ENCODE data around the gene FOXP1. TPM values are rescaled to one million over a fixed set of nuclear protein-coding genes. Genes with fewer than 3 reads are reported as not detected.
A peak's percentile ranks its signal among the peaks of the same experiment; 100 is the strongest.

FOXP1 gene
- total and polyA plus RNA-seq, 2 donors from 2014 or later = 6.7 to 87.2 TPM

DNA sequence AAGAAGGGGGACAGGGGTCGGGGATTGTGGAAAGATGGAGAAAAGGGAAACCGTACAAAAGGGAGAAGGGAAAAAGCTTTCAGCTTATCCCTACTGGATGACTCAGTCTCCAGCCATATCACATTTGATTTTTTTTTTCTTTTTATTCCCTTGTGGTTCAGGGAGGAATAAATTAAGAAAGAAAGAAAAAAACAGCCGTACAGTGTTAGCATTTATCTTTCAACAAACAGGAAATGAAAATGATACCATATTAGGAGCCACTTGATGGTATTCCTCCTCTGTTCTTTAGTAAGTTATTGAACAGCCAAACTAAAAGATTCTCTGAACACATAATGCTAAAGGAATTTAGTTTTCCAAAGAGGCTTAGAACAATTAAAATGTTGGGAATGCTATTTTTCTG lies 594.4 kb downstream of the FOXP1 start:
- intact Hi-C loops (cut with DNase I) = no loop called here
- H3K36me3 ChIP-seq (ENCODE audit: control insufficient read depth in 2 of 3, insufficient read depth in 3 of 3, low read length in 3 of 3) = peaks cover 0 to 8% (median 8%) of the 10 kb centered on the region in 3 donors
- no peaks in the 10 kb centered on the region for H3K27me3 ChIP-seq (ENCODE audit: control insufficient read depth, insufficient read depth, low read length)
- H3K9ac ChIP-seq (ENCODE audit: low read length in 3 of 3) = no peak overlapping the region
- peaks cover 0 to 1% (median 0%) of the 10 kb centered on the region in 3 donors for H3K4me1 ChIP-seq (ENCODE audit: control insufficient read depth in 2 of 3, insufficient read depth in 2 of 3, low read depth in 1 of 3, low read length in 3 of 3)
- FAIRE-seq = peak; percentile 54
- no peak overlapping the region for H3K4me3 ChIP-seq (ENCODE audit: low read length in 3 of 3)
- no peaks in the 10 kb centered on the region for H3K9me3 ChIP-seq (ENCODE audit: control insufficient read depth in 2 of 3, insufficient read depth in 1 of 3, low read length in 3 of 3)
- DNase-seq = no peak
- TF ChIP-seq, protein P1, sequence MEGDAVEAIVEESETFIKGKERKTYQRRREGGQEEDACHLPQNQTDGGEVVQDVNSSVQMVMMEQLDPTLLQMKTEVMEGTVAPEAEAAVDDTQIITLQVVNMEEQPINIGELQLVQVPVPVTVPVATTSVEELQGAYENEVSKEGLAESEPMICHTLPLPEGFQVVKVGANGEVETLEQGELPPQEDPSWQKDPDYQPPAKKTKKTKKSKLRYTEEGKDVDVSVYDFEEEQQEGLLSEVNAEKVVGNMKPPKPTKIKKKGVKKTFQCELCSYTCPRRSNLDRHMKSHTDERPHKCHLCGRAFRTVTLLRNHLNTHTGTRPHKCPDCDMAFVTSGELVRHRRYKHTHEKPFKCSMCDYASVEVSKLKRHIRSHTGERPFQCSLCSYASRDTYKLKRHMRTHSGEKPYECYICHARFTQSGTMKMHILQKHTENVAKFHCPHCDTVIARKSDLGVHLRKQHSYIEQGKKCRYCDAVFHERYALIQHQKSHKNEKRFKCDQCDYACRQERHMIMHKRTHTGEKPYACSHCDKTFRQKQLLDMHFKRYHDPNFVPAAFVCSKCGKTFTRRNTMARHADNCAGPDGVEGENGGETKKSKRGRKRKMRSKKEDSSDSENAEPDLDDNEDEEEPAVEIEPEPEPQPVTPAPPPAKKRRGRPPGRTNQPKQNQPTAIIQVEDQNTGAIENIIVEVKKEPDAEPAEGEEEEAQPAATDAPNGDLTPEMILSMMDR (IDR thresholded peaks at IDR 0.05; ENCODE audit: borderline replicate concordance, extremely low read depth, insufficient read depth) = no peak
- no peak overlapping the region for H3K27ac ChIP-seq (ENCODE audit: low read depth in 2 of 2, low read length in 2 of 2)

DNA sequence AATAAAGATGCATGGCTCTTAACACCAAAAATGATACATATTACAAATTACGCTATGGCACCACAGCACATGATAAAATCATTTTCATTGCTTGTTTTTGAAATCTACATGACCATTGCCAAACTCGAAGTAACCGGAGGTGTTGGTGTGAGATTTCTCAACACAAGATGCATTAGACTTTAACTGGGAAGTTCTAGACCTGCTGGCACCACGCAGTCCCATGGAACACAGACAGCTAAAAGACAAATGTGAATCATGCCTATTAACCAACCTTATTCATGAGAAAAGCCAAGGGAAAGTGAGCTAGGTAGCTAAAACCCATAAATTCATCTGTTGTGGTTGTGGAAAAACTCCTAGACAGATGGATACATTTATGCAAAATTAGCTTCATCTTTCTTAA lies 595.4 kb downstream of the FOXP1 start:
- Histone ChIP-seq H3K4me3 (ENCODE audit: low read length in 3 of 3) (no peak overlapping the region), H3K4me1 (ENCODE audit: control insufficient read depth in 2 of 3, insufficient read depth in 2 of 3, low read depth in 1 of 3, low read length in 3 of 3) (peaks cover 0 to 8% (median 5%) of the 10 kb centered on the region in 3 donors), H3K9ac (ENCODE audit: low read length in 3 of 3) (no peak overlapping the region), H3K27me3 (ENCODE audit: control insufficient read depth, insufficient read depth, low read length) (no peaks in the 10 kb centered on the region), H3K27ac (ENCODE audit: low read depth in 2 of 2, low read length in 2 of 2) (no peak overlapping the region), H3K36me3 (ENCODE audit: control insufficient read depth in 2 of 3, insufficient read depth in 3 of 3, low read length in 3 of 3) (peaks cover 0 to 8% (median 8%) of the 10 kb centered on the region in 3 donors), H3K9me3 (ENCODE audit: control insufficient read depth in 2 of 3, insufficient read depth in 1 of 3, low read length in 3 of 3) (no peaks in the 10 kb centered on the region)
- TF ChIP-seq, protein P1 (IDR thresholded peaks at IDR 0.05; ENCODE audit: borderline replicate concordance, extremely low read depth, insufficient read depth) = no peak
- FAIRE-seq (no peak), DNase-seq (no peak)
- intact Hi-C loops (cut with DNase I) = no loop called here

DNA sequence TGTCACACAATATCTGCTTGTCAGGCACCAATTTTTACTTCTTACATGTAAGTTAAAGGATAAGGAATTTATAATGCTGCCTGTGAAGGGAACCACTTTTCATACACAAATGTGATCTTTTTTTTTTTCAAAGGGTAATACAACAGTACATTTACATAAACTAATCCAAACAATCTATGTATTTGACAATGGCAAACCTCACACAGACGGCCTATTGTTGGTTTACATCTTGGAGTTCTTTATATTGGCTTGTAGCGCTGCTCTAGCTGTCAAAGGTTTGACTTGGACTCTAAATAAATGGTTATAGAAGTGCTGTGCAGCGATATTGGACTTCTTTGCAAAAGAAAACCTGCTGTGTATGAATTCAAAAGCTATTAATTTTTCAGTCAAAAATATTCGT lies 598.0 kb downstream of the FOXP1 start:
- Histone ChIP-seq H3K36me3 (ENCODE audit: control insufficient read depth in 2 of 3, insufficient read depth in 3 of 3, low read length in 3 of 3) (peaks cover 0 to 8% (median 8%) of the 10 kb centered on the region in 3 donors), H3K27me3 (ENCODE audit: control insufficient read depth, insufficient read depth, low read length) (no peaks in the 10 kb centered on the region), H3K9me3 (ENCODE audit: control insufficient read depth in 2 of 3, insufficient read depth in 1 of 3, low read length in 3 of 3) (no peaks in the 10 kb centered on the region), H3K4me1 (ENCODE audit: control insufficient read depth in 2 of 3, insufficient read depth in 2 of 3, low read depth in 1 of 3, low read length in 3 of 3) (peaks cover 4 to 27% (median 16%) of the 10 kb centered on the region in 3 donors), H3K9ac (ENCODE audit: low read length in 3 of 3) (no peak overlapping the region), H3K4me3 (ENCODE audit: low read length in 3 of 3) (no peak overlapping the region), H3K27ac (ENCODE audit: low read depth in 2 of 2, low read length in 2 of 2) (no peak overlapping the region)
- no peak for DNase-seq
- TF ChIP-seq, protein P1 (IDR thresholded peaks at IDR 0.05; ENCODE audit: borderline replicate concordance, extremely low read depth, insufficient read depth) = no peak
- no peak for FAIRE-seq
- intact Hi-C loops (cut with DNase I) = no loop called here
